NT2/D1 (cell line): ENCODE measurements around the gene TMEM51.

ENCODE experiments used
- SUZ12 ChIP-seq: IDR thresholded peaks from 2 replicates; pipeline ENCODE4 v1.6.1; 2011; ENCODE audit not compliant: insufficient read length, insufficient read depth; ENCODE audit errors: extremely low read depth
- ZNF274 ChIP-seq: IDR thresholded peaks from 2 replicates; pipeline ENCODE4 v1.6.1; 2011; ENCODE audit warnings: mild to moderate bottlenecking, low read depth, low read length

GRCh38 chr1:15180189-15180588 lies 26.6 kb downstream of the TMEM51 start:
- TF ChIP-seq SUZ12 (no peak), ZNF274 (no peak)
